T47D (cell line): ENCODE results near the gene CTNNBL1.

Source experiments
- DNase-seq, 2 experiments: peaks; one replicate each; pipeline versions ENCODE4 v3.0.0 to v3.0.0-alpha.2; 2011 to 2012; ENCODE audit warnings: low read depth in 1 of 2, low spot score in 1 of 2
- JUND ChIP-seq: IDR thresholded peaks from 2 replicates; pipeline ENCODE4 v1.6.1; 2012; ENCODE audit warnings: low read depth
- in situ Hi-C: cut with HindIII; loops from 2 replicates; pipeline ENCODE4 v1.10.0; 2016; ENCODE audit warnings: low sequenced_read_pairs, low pct_unique_long_range_greater_than_20kb

Gene CTNNBL1

GRCh38 chr20:37872161-37872560 lies 178.3 kb downstream of the CTNNBL1 start:
- TF ChIP-seq JUND: no peak
- DNase-seq: no peak
- in situ Hi-C loops: no loop called here

GRCh38 chr20:37873884-37874283 lies 180.1 kb downstream of the CTNNBL1 start:
- in situ Hi-C loops: no loop called here
- DNase-seq: no peak
- TF ChIP-seq JUND: no peak

GRCh38 chr20:37875460-37876175 lies 181.8 kb downstream of the CTNNBL1 start:
- TF ChIP-seq JUND: no peak
- DNase-seq: no peak
- in situ Hi-C loops: no loop called here

GRCh38 chr20:37876863-37877262 lies 183.0 kb downstream of the CTNNBL1 start:
- TF ChIP-seq JUND: no peak
- in situ Hi-C loops: no loop called here
- DNase-seq: no peak

GRCh38 chr20:37877832-37878772 lies 184.3 kb downstream of the CTNNBL1 start:
- DNase-seq: no peak
- no peak for TF ChIP-seq JUND
- in situ Hi-C loops: no loop called here

GRCh38 chr20:37878835-37879599 lies 185.2 kb downstream of the CTNNBL1 start:
- in situ Hi-C loops: no loop called here
- DNase-seq: no peak
- no peak for TF ChIP-seq JUND

- no peak for TF ChIP-seq JUND
- in situ Hi-C loops: no loop called here
- no peak for DNase-seq
These were observed 186.0 kb downstream of the CTNNBL1 start for GRCh38 chr20:37879843-37880242.

- in situ Hi-C loops: no loop called here
- peak; percentile 53 to 71 for DNase-seq
- no peak for TF ChIP-seq JUND
These were observed 187.1 kb downstream of the CTNNBL1 start for GRCh38 chr20:37880726-37881591.

GRCh38 chr20:37881601-37882343 lies 187.9 kb downstream of the CTNNBL1 start:
- TF ChIP-seq JUND: no peak
- DNase-seq: no peak
- in situ Hi-C loops: no loop called here

GRCh38 chr20:37882961-37883712 lies 189.3 kb downstream of the CTNNBL1 start:
- no peak for TF ChIP-seq JUND
- in situ Hi-C loops: no loop called here
- DNase-seq: no peak

GRCh38 chr20:37885042-37885441 lies 191.2 kb downstream of the CTNNBL1 start:
- in situ Hi-C loops: no loop called here
- no peak for DNase-seq
- TF ChIP-seq JUND: no peak
